CD4-positive, alpha-beta T cell treated with Interleukin-4 for 4 hours (primary cell): ENCODE data around the gene FATE1.
"Not testable (repeated sequence)": the region's sequence is repeated elsewhere in the genome, so short reads cannot be mapped to it uniquely, and the experiment has no call there.

Experiments
- DNase-seq: peaks from one replicate; pipeline ENCODE4 v3.0.0-alpha.2; 2020

Gene FATE1

DNA sequence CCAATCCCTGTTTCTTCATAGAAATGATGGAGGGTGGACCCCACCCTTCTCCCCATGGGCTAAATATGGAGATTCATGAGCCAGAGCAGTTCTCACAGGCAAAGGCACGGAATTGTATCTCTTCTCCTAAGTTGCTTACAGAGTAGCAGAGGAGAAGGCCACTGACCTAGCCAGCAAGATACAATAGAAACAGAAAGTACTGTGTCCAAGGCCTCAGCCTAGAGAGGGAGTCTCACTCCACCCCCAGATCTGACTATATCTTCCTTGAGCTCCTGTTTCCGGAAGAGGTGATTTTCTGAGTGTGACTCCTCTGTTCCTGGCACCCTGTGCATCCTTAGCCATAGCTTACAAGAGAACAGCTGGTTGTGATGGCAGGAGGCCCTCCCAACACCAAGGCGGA is at the start of gene FATE1:
TSS of gene FATE1 (plus strand) at position 284 of the 400 bp plus-strand sequence. CDS start at position 369, 85 bp downstream.
- DNase-seq, result no peak

DNA sequence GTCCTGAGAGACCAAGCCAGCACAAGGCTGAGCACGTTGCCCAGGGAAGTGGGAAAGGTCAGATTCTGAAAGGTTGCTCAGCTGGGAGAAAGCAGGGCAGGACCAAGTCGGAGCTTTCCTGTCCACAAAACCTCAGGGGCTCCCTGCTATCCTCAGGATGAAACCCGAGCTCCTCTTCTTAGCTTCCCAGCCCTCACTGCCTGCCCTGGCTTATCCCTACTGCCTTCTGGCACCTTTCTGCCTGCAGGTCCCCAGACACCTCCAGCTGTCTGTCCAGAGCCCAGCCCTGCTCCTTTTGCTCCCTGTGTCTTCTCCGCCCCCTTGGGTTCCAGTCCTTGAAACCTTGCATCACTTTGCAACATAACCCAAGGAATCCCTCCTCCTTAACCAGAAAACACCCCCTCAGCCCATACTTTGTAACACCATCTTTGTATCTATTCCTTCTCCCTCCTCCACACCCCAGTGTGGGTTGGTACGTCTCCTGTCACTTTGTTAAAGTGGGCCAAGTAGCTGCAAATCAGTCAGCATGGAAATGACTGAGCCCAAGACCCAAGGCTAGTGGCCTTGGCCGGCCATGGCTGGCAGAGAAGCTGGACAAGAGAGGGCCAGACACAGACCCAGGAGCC is 40.6 kb upstream of the FATE1 start:
- no peak for DNase-seq

DNA sequence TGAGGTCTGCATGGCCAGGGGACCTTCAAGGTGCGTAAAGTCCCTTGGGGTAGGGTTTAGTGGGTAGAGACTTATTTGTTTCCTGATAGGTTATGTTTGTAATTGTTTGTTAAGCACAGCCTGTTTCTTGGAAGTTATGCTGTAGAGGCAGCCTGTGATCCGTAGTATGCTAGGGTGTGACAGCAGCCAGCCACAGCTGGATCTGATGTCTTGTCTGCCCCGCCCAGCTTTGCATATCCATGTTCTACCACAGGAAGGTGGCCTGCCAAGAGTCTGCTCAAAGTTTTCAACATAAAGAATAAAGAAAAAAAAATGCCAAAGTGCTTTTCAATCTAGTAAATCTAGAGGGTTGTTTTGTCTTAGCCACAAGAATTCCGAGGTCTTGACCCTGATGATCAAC is 39.6 kb upstream of the FATE1 start:
- DNase-seq, result no peak

DNA sequence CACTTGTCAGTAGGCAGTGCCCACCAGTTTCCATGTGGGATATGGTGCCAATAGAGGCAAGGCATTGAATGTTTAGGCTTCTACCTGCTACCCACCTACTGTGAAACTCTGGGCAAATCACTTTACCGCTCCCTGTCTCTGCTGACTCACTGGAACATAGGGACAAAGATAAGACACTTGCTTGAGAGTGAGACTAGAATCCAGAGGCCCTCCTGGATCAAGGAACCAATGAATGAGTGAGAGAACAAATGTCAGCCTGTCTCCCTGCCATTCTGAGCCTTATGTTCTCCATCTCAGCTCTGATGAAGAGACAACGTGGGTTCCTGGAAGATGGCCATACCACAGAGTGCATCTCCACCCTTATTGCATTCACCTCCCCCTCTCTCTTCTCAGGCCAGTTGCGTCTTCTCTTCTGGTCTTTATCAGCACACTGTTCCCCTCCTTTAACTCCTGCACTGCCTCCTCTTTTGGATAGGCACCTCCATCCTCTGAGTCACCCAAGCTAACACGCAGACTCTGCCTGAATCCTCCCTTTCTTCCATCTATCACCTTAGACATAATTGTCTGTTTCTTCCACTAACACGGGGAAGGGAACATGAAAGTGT is 35.9 kb upstream of the FATE1 start:
- DNase-seq, result no peak

- DNase-seq, result peak; percentile 36
Measured at GRCh38 chrX:151680805-151681204, 35.0 kb upstream of the FATE1 start.

GRCh38 chrX:151687635-151688034 is 28.2 kb upstream of the FATE1 start:
- DNase-seq, result no peak

GRCh38 chrX:151688695-151689094 is 27.1 kb upstream of the FATE1 start:
- no peak for DNase-seq

DNA sequence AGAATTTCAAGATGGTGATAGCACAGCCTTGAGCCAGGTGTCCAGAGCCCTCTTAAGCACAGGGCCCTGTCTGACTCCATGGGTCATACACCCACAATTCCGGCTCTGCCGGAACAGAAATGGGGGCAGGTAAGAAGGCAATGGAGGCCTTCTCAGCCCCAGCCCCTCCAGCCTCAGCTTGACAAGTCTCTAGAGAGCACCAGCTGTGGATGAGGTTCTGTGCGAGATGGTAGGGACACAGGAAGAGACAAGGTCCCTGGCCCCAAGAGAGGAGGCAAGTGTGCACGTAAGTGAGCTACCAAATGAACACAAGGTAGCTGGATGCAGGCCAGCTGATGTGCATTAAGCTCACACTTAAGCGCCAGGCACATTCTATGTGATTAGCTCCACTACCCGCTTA is 23.0 kb upstream of the FATE1 start:
- DNase-seq, result no peak

- DNase-seq, result no peak
Measured at GRCh38 chrX:151694121-151694520, 21.7 kb upstream of the FATE1 start.

DNA sequence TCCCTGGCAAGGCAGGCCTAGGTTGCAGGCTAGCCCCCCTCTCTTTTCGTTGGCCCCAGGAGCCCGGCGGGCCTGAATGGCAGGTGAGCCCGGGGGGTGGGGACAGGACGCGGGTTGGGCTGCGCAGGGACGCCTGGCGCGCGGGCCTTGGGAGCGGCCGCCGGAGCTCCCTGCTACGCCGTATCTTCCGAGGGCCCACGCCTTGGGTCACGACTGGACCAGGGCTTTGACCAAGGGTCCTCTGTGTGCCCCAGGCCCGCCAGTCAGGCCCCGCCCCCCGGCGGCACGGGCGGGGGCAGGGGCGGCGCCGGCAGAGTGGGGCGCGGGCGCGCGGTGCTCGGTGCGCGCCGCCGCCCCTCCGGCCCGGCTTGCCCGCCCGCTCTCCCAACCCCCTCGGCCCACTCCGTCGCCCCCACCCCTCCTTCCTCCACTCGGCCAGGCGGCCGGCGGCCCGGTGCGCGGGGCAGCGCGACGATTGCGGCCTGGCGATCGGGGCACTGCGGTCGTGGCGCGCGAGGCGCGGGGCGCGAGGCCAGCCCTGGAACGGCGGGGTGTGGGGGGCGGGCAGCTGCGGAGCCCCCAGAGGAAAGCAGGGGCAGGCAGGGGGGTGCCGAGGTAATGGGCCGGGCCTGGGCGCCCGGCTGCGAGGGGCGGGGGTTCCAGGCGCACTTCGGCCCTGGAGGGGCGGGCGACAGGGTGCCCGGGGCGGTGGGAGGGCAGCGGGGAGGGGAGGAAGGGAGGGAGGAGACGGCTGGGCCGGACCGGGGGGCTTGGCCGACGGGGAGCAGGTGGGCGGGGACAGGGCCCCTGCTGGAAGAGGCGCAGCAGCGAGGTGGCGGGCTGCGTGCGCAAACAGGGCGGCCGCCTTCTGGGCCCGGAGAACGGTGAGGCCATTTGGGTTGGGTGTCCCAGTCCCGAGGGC is 20.9 kb upstream of the FATE1 start, which contains the start of gene PRRG3:
TSS of gene PRRG3 (plus strand) at position 798 of the 922 bp plus-strand sequence. CDS start 3,357 bp downstream, outside the sequence.
- no peak for DNase-seq

DNA sequence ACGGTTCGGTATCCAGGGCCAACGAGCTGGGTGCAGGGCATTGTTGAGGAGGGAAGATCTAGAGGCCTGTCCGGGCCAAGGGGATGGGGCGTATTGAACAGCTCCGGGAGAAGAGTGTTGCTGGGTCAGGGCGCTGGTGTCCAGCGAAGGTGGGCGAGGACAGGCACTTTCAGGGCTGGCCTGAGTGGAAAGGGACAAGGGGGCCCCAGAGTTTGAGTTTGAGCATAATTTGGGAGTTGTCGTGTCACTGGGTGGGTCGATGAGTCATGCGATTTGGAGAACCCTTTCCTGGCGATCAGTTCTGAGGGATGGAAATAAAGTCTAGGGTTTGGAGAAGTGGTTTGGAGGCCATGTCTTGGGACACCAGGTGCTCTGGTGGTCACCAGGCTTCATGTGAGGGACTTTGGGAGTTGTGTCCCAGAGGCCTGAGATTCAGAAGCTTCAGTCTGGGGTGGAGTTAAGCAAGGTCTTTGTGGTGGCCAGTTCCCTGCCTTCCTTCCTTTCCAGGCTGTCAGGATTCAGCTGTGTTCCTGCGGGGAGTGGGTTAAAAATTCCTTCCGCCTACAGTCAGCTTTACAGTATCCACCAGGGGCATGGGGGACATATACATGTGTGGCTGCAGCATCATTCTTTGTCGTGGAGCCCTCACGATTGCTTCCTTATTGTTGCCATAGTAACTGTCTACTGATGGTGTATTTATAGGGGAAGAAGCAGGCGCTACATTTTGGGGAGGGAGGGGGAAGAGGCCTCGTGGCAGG is 20.1 kb upstream of the FATE1 start:
- no peak for DNase-seq

DNA sequence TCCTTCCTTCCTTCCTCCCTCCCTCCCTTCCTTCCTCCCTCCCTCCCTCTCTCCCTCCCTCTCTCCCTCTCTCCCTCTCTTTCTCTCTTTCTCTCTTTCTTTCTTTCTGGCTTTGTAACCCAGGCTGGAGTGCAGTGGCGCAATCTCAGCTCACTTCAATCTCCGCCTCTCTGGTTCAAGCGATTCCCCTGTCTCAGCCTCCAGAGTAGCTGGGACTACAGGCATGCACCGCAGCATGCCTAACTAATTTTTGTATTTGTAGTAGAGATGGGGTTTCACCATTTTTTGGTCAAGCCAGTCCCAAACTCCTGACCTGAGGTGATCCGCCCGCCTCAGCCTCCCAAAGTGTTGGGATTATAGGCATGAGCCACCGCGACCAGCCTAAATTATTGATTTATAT is 18.8 kb upstream of the FATE1 start:
- not testable (repeated sequence) for DNase-seq

DNA sequence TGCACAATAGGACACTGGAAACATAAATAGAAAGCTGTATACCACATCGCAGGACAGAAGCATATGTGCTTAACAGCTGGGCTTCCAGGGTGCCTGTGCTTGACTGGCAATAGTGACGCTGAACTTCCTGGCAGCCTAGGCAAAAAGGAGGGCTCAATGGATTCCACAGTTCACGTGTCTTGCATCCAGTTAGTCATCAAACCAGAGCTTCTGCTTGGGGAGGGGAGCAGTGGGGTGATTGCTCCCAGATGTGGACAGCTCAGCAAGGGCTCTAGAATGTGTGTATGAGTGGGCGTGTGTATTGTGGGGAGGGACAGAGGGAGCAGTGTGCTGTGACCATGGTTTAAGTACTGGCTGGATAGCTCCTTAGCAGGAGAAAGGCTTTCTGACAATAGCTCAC is 18.3 kb upstream of the FATE1 start:
- DNase-seq, result no peak

GRCh38 chrX:151698485-151698884 is 17.4 kb upstream of the FATE1 start:
- DNase-seq, result no peak

- no peak for DNase-seq
Measured at GRCh38 chrX:151699746-151700145, 16.1 kb upstream of the FATE1 start.

GRCh38 chrX:151700581-151700980 is 15.3 kb upstream of the FATE1 start:
- DNase-seq, result no peak

DNA sequence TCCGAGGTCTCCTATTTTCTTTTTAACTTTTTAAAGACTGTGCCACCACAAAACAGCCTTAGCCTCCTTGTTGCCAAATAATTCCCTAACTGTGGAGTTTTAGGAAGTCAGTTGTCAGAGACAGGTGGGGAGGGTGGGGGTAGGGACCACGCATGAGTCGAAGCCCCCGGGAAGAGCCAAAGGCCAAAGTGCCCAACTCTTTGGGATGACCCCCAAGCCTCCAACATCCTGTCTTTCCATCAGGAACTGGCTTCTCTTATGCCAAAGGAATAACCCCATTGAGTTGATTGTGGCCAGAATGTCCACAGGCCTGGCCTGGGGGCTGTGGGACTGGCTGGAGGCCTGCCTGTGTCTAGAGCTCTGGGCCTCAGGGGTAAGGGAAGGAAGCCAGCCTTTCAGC is 14.8 kb upstream of the FATE1 start:
- no peak for DNase-seq

- DNase-seq, result no peak
Measured at GRCh38 chrX:151701531-151701930, 14.3 kb upstream of the FATE1 start.

DNA sequence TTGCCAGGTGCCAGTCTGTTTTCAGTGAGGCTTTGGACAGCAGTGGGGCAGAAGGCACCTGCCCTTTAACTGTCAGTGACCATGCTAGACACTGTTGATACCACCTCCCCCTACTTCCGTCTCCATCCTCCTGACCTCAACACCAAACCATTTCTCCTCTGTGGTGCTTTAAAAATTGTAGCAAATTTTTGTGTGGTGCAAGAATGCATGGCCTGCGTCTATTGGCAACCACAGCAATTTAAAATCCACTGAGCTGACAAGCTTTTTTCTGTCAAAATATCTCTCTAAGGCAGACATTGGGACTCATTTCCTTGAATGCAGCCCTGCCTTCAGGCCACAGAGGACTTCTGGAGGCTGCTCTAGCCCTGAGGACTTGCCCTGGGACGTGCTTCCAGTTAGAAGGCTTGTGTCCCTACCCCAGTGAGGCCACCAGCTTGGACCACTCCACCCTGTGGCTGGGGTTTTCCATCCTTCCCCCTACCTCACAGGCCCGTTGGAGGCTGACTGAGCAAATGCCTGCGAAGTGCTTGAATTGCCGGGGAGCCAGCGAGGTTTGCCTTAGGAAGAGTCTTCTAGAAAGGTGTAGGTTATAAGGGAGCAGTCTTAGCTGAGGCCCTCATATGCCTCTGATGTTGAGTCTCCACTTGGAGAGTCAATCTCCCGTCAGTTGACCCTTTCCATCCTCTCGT is 13.7 kb upstream of the FATE1 start:
- no peak for DNase-seq

DNA sequence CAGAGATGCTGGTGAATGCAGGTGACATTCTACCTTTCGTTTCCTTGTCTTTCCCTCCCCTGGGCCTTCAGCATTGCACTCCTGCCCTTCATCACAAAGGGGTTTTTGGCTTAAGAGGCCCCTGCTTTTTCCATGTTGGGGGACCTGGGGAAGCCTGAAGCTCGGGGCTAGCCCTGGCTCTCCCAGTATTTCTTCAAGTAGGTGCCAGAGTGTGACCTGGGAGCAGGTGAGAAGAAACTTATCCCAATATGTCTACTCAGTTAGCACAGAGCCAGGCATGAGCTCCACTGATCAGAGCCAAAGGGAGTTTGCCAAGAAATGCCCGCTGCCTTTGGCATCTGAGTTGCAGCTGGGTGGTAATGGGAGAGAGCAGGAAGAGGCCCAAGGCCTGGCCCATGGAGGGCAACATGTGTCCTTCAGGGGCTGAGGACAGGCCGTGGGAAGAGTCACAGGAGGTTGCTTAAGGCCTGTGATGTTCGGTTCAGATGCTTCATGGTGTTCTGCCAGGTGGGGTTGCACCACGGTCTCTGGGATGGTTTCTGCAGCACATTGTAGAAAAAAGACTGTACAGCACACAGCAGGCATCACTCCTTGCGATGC is 13.0 kb upstream of the FATE1 start:
- no peak for DNase-seq

GRCh38 chrX:151703487-151703886 is 12.3 kb upstream of the FATE1 start:
- no peak for DNase-seq
